HFF-Myc (cell line): Measurements from ENCODE around the gene PLD5.

Experiments
- DNase-seq: peaks from one replicate; pipeline ENCODE4 v3.0.0-alpha.2; 2011; ENCODE audit warnings: low read depth; ENCODE audit errors: extremely low read depth
- H3K4me3 ChIP-seq: replicated peaks from 2 replicates; pipeline ENCODE4 v1.5.1; 2011; ENCODE audit warnings: low read depth, mild to moderate bottlenecking, control low read depth, low read length
- CTCF ChIP-seq: IDR thresholded peaks from 2 replicates; pipeline ENCODE4 v1.5.1; 2012; ENCODE audit warnings: mild to moderate bottlenecking, low read depth, low read length, control low read depth; ENCODE audit errors: missing control alignments

PLD5 gene

GRCh38 chr1:242448910-242449645 is 75.4 kb downstream of the PLD5 start:
- no peak for DNase-seq
- TF ChIP-seq CTCF: no peak
- H3K4me3 ChIP-seq: no peak overlapping the region

- H3K4me3 ChIP-seq: no peak overlapping the region
- no peak for TF ChIP-seq CTCF
- no peak for DNase-seq
Measured at GRCh38 chr1:242447689-242448088, 76.8 kb downstream of the PLD5 start.

DNA sequence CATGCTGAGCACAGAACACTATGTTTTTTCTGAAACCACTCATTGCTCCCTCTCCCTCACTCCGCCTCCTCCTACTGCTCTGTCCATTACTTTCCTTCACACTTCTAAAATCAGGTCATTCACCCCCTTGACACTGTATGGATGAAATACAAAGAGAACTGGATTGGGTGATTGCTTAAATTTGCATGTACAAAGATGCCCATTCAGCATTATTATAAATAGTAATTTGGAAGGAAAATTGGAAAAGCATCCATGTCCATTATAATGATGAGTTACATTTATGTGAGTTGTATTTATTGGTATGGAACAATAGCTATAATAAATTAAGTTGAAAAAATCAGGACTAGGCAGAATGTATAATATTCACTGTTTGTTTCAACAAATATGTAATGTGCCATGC is 83.7 kb downstream of the PLD5 start:
- TF ChIP-seq CTCF: no peak
- no peak for DNase-seq
- no peak overlapping the region for H3K4me3 ChIP-seq

- TF ChIP-seq CTCF: no peak
- no peak overlapping the region for H3K4me3 ChIP-seq
- no peak for DNase-seq
Measured at GRCh38 chr1:242435200-242435599, 89.3 kb downstream of the PLD5 start.

- no peak for TF ChIP-seq CTCF
- no peak for DNase-seq
Measured at GRCh38 chr1:242432491-242433095, 91.9 kb downstream of the PLD5 start.

DNA sequence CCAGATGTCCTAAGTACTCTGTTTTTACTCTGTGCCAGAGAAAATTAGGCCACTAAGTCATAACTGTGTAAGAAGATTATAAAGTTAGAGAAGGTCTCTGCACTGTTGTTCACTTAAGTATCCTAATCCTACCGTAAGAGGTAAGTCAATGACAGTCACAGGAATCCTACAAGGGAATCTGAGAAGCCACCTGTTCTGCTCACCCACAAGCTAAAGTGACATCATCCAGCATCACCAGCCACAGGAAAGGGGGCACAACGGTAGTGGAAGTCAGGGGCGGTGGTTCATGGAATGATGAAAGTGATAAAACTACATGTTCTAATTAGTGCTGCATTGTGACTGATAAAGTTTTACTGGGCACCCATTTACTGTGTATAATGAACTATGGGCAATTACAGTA is 92.7 kb downstream of the PLD5 start:
- TF ChIP-seq CTCF: no peak
- no peak overlapping the region for H3K4me3 ChIP-seq
- DNase-seq: no peak

More at GRCh38 chr1:242432491-242433095, 91.9 kb downstream of the PLD5 start:
- no peak overlapping the region for H3K4me3 ChIP-seq
